ENCODE measurements around the gene PTGR3.
A peak's percentile ranks its signal among the peaks of the same experiment; 100 is the strongest.

The PTGR3 gene

GRCh38 chr18:75206452-75207309 lies 2.3 kb downstream of the PTGR3 start:
- TF ChIP-seq ZNF274 (IDR thresholded peaks at IDR 0.05; ENCODE audit: low read depth, low read length), result no peak
- peak overlapping the region; percentile 71; the same call in 1 of the 2 replicates for H3K4me3 ChIP-seq (ENCODE audit: low read length)

- TF ChIP-seq ZNF274 (IDR thresholded peaks at IDR 0.05; ENCODE audit: low read depth, low read length), result no peak
- peak overlapping the region; percentile 37; the same call in 1 of the 2 replicates for H3K4me3 ChIP-seq (ENCODE audit: low read length)
Observed at GRCh38 chr18:75205514-75206132, 3.3 kb downstream of the PTGR3 start.

- no peak for TF ChIP-seq ZNF274 (IDR thresholded peaks at IDR 0.05; ENCODE audit: low read depth, low read length)
- peak overlapping the region; percentile 37; the same call in 1 of the 2 replicates for H3K4me3 ChIP-seq (ENCODE audit: low read length)
Observed at GRCh38 chr18:75204732-75205513, 4.0 kb downstream of the PTGR3 start.

DNA sequence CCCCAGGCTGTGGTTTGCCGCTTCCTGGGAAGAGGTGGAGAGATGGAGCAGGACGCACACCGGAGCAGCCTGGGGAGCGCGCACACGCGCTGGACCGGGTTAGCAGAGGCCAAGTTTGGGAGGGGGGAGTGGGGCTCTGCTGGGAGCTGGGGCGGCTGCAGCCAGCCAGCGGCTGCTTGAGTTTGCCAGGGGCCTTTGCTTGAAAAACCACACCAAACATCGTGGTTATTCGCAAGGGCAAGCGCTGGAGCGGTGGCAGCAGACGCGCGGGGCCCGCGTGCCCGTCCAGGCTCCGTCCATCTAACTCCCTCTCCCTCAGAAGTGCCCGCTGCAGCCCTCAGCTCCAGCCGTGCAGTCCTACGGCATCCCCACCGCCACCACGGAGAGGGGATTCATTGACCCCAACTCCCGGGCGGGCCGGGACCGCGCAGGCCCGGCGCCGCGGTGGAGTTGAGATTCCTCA lies 4.6 kb downstream of the PTGR3 start:
- H3K4me3 ChIP-seq (ENCODE audit: low read length), result peak overlapping the region; percentile 37; the same call in 1 of the 2 replicates

DNA sequence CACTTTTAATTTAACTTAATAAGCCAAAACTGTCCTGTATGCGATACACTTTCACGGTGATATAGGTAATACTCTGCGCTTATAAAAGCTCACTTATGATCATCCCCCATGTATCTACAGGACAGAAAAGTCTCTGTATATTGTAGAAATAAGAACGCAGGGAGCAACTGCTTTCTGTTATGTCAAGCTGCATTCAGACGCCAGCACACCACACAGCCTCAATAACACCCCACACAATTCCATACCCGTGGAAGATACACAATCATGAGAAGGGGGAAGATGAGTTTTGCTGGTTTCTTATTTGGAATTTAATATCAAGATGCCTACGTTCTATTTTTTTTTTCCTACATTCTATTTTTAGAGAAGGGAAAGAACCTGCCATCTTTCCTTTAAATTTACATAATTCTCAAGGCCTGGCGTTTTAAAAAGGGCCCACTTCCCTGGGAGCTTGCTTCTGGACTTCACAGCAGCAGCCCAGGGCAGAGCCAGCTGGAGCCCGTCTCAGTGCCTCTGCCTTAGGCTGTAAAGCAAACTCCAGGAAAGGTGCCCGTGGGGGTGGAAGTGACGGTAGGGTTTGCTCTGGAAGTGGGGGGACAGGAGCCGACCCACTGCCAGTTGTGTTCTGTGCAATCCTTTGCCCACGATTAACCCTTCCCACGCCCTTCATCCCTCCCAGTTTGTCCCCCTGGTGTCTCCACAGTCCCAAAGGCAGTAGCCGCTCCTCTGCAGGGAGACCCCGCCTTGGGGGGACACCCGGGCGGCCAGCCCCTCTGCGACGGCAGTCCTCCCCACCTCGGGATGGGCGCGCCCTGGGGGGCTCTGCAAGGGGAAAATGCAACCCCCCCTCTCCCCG lies 5.3 kb downstream of the PTGR3 start:
- no peak for TF ChIP-seq ZNF274 (IDR thresholded peaks at IDR 0.05; ENCODE audit: low read depth, low read length)
- no peak overlapping the region for H3K4me3 ChIP-seq (ENCODE audit: low read length)

More for the DNA sequence above, 4.6 kb downstream of the PTGR3 start:
- no peak for TF ChIP-seq ZNF274 (IDR thresholded peaks at IDR 0.05; ENCODE audit: low read depth, low read length)

DNA sequence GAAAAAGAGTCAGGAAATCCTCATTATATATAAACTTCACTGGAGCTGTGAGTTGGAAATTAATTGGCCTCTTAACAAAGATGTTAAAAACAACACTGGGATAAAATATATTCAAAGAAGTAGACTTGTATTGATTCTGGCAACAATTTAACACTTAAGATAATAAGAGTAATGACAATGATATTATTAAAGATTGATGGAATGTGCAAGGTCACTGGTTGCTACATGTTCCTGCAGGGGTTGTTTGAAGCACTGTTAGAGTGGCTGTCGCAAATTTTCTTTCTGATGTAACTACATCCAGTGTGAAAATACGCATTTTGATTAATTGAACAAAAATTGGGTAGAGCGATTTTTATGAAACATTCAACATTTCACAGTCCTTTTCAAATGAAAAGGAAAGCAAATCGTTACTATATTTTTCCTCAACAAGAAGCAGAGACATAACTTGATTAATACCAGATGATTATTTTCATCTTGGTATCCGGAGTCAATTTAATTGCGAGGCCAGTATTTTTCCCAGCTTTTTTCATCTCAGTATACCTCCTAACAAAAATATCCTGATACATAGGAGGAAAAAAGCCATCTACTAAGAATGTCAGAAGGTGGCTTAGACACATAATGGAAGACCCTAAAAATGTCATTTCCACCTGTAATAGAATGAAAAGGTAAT lies 6.1 kb downstream of the PTGR3 start:
- no peak overlapping the region for H3K4me3 ChIP-seq (ENCODE audit: low read length)
- TF ChIP-seq ZNF274 (IDR thresholded peaks at IDR 0.05; ENCODE audit: low read depth, low read length), result no peak

GRCh38 chr18:75201282-75202270 lies 7.4 kb downstream of the PTGR3 start:
- H3K4me3 ChIP-seq (ENCODE audit: low read length), result no peak overlapping the region
- no peak for TF ChIP-seq ZNF274 (IDR thresholded peaks at IDR 0.05; ENCODE audit: low read depth, low read length)

GRCh38 chr18:75200605-75201280 lies 8.2 kb downstream of the PTGR3 start:
- H3K4me3 ChIP-seq (ENCODE audit: low read length), result no peak overlapping the region
- TF ChIP-seq ZNF274 (IDR thresholded peaks at IDR 0.05; ENCODE audit: low read depth, low read length), result no peak

DNA sequence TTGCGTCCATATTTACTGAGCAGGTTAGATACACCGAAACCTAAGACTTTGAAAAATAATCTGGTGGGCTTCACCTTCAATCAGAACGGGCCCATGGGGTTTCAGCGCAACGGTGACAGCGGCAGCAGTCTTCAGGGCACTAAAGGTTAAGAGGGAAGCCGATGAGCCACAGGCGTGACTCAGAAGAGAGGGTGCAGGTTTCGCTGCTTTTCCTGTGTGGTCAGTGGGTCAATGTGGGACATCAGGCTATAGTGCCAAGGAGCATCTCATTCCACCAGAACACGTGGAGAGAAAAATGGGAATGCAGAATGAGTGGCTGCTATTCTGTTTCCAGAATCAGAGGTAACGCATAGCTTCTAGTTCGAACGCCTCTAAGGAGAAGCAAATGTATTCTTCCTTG lies 8.9 kb downstream of the PTGR3 start:
- no peak overlapping the region for H3K4me3 ChIP-seq (ENCODE audit: low read length)
- TF ChIP-seq ZNF274 (IDR thresholded peaks at IDR 0.05; ENCODE audit: low read depth, low read length), result no peak

- no peak for TF ChIP-seq ZNF274 (IDR thresholded peaks at IDR 0.05; ENCODE audit: low read depth, low read length)
- H3K4me3 ChIP-seq (ENCODE audit: low read length), result no peak overlapping the region
Observed at GRCh38 chr18:75199327-75199726, 9.6 kb downstream of the PTGR3 start.

DNA sequence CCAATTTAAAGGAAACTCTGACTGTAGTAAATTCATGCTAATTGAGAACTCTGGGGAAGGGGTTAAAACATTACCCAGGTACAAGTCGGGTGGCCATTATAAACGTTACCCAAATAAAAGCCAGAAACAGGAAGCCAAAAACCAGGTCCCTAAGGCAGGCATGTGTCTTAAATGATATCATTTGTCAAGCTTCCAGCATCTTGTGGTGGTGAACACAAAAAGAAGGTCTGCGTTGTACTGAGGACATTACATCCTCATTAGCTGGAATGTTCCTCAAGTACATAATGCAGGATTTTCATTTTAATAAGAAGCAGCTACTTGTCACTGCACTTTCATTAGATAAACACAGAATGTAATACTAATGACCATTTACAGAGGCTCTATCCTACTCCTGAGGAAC lies 10.9 kb downstream of the PTGR3 start:
- H3K4me3 ChIP-seq (ENCODE audit: low read length), result no peak overlapping the region
- no peak for TF ChIP-seq ZNF274 (IDR thresholded peaks at IDR 0.05; ENCODE audit: low read depth, low read length)
